Activated CD4-positive, alpha-beta T cell treated with anti-CD3 and anti-CD28 coated beads for 48 hours (primary cell): ENCODE data around the gene RCC1.
"Not testable (repeated sequence)": the region's sequence is repeated elsewhere in the genome, so short reads cannot be mapped to it uniquely, and the experiment has no call there.

Experiments
- DNase-seq: peaks from one replicate; pipeline ENCODE4 v3.0.0-alpha.2; 2020

RCC1 gene

GRCh38 chr1:28505406-28506187 is at the start of gene RCC1:
TSS of gene RCC1 (plus strand) at chr1:28506043. CDS start at chr1:28529867, 23,824 bp downstream.
- peak; percentile 97 for DNase-seq

GRCh38 chr1:28456078-28456477 is 49.8 kb upstream of the RCC1 start:
- DNase-seq: peak; percentile 24

GRCh38 chr1:28457678-28458077 is 48.2 kb upstream of the RCC1 start:
- DNase-seq: no peak

GRCh38 chr1:28458237-28459228 is 47.3 kb upstream of the RCC1 start:
- no peak for DNase-seq

GRCh38 chr1:28466226-28466778 is 39.5 kb upstream of the RCC1 start:
- no peak for DNase-seq

- DNase-seq: no peak
These were observed 35.7 kb upstream of the RCC1 start for GRCh38 chr1:28470146-28470545.

- DNase-seq: not testable (repeated sequence)
These were observed 26.3 kb upstream of the RCC1 start for GRCh38 chr1:28479497-28479896.

GRCh38 chr1:28480308-28480707 is 25.5 kb upstream of the RCC1 start:
- no peak for DNase-seq

- no peak for DNase-seq
These were observed 23.7 kb upstream of the RCC1 start for GRCh38 chr1:28482138-28482537.

- no peak for DNase-seq
These were observed 23.1 kb upstream of the RCC1 start for GRCh38 chr1:28482702-28483101.

GRCh38 chr1:28494737-28495136 is 11.1 kb upstream of the RCC1 start:
- DNase-seq: no peak

GRCh38 chr1:28499553-28499952 is 6.3 kb upstream of the RCC1 start:
- DNase-seq: no peak

- DNase-seq: no peak
These were observed 3.9 kb upstream of the RCC1 start for GRCh38 chr1:28501925-28502324.

GRCh38 chr1:28503117-28503516 is 2.7 kb upstream of the RCC1 start:
- DNase-seq: no peak

- DNase-seq: no peak
These were observed 1.0 kb downstream of the RCC1 start for GRCh38 chr1:28506907-28507246.

GRCh38 chr1:28507247-28507645 is 1.4 kb downstream of the RCC1 start:
- DNase-seq: peak; percentile 49

- DNase-seq: peak; percentile 27
These were observed 2.0 kb downstream of the RCC1 start for GRCh38 chr1:28507646-28508434.

GRCh38 chr1:28508435-28508754 is 2.6 kb downstream of the RCC1 start:
- DNase-seq: peak; percentile 36

- DNase-seq: peak; percentile 56
These were observed 3.9 kb downstream of the RCC1 start for GRCh38 chr1:28509705-28510272.

- peak; percentile 69 for DNase-seq
These were observed 4.6 kb downstream of the RCC1 start for GRCh38 chr1:28510273-28510969.

- DNase-seq: no peak
These were observed 5.2 kb downstream of the RCC1 start for GRCh38 chr1:28510970-28511440.
